ENCODE measurements around the gene CDH12.

Gene CDH12

DNA sequence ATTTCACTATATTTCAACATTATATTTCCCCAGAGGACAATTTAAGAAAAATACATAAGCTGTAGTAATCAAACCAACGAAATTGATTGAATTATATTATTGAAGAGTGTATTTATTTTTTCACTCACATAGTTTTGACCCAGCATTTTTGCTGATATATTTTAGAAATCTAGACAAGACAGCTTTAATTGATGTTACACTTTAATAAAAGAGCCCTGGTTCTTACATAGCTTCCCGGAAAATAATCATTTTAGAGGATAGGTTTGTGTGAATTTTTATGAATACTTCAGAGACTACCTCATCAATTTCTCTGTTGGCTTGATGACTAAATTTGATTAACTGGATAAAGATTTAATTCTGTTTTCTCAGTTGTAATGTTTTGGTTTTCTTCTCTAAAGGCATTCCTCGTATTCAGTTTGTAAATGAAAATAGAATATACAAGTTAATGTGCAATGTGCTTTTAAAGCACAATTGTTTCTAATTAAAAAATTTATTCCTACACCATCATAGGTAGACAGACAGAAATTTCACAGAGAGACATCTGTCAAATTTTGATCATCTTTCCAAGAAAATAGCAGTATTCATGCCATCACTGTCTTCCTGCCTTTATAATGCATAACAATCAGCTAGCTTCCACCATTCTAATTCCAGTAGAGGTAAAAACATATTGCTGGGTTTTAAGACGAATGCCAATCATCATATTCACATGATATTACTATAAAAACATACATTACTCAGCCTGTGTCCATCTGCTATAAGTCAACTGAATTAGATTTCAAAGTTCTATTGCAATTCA is 441.4 kb downstream of the CDH12 start:
- H4K91ac ChIP-seq (ENCODE audit: low read depth, low read length), result no peak overlapping the region
- no peak overlapping the region for H2AK5ac ChIP-seq (ENCODE audit: low read length)
- WGBS (ENCODE audit: extremely low coverage, insufficient coverage, insufficient read length), result no CpG with 5 or more reads among the region's 4 CpGs
- H3K4me3 ChIP-seq (ENCODE audit: low read depth, low read length), result no peak overlapping the region
- no peak overlapping the region for H3K14ac ChIP-seq (ENCODE audit: low read length)
- H3K4me1 ChIP-seq (ENCODE audit: control insufficient read depth in 1 of 2, insufficient read depth in 2 of 2, low read length in 2 of 2), result no peaks in the 10 kb centered on the region
- no peak overlapping the region for H3K18ac ChIP-seq (ENCODE audit: low read length)
- H3K36me3 ChIP-seq (ENCODE audit: control insufficient read depth in 1 of 2, insufficient read depth in 2 of 2, low read length in 2 of 2), result no peaks in the 10 kb centered on the region
- no peak overlapping the region for H2BK12ac ChIP-seq (ENCODE audit: low read length)
- H3K4me2 ChIP-seq (ENCODE audit: low read length), result no peak overlapping the region
- no peak overlapping the region for H4K8ac ChIP-seq (ENCODE audit: low read depth, low read length)
- H4K12ac ChIP-seq (ENCODE audit: low read depth, low read length), result no peak overlapping the region
- H3K79me1 ChIP-seq (ENCODE audit: low read length), result no peaks in the 10 kb centered on the region
- no peak overlapping the region for H3K23ac ChIP-seq (ENCODE audit: low read length)
- H2BK5ac ChIP-seq (ENCODE audit: low read depth, low read length, poor library complexity), result no peak overlapping the region
- no peak overlapping the region for H3K9ac ChIP-seq (ENCODE audit: low read length)
- H2BK120ac ChIP-seq (ENCODE audit: insufficient read depth, low read length, poor library complexity), result no peak overlapping the region
- H3K27me3 ChIP-seq (ENCODE audit: insufficient read depth, low read length), result no peaks in the 10 kb centered on the region
- H3K79me2 ChIP-seq (ENCODE audit: control insufficient read depth, insufficient read depth, low read length, poor library complexity), result no peaks in the 10 kb centered on the region
- DNase-seq, result no peak
- no peak overlapping the region for H2AFZ ChIP-seq (ENCODE audit: insufficient read depth, low read length, poor library complexity)
- no peak overlapping the region for H3K27ac ChIP-seq (ENCODE audit: low read depth, low read length)
- no peak overlapping the region for H3K4ac ChIP-seq (ENCODE audit: low read depth, low read length)
- H3K9me3 ChIP-seq (ENCODE audit: insufficient read depth, low read depth, low read length), result no peaks in the 10 kb centered on the region

DNA sequence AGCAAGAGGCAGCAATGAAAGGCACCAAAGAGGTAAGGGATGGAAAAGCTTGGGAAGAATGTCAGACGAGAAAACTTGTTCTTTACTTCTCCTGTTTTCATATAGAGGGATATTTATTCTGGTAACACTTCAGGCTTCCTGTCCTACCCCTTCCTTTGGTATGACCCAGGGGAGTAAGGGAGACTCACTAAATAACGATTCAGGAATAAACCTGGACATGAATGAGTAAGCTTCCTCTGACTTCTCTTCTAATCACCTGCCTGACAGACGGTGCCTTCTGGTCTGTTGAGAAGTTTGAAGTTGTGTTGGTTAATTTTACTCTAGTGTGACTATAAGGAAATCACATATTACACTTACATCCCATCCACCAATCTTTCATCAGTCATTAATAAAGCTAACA is 461.2 kb downstream of the CDH12 start:
- Histone ChIP-seq H3K36me3 (ENCODE audit: control insufficient read depth in 1 of 2, insufficient read depth in 2 of 2, low read length in 2 of 2) (no peaks in the 10 kb centered on the region), H3K79me1 (ENCODE audit: low read length) (no peaks in the 10 kb centered on the region), H2AFZ (ENCODE audit: insufficient read depth, low read length, poor library complexity) (no peak overlapping the region), H3K14ac (ENCODE audit: low read length) (no peak overlapping the region), H3K9ac (ENCODE audit: low read length) (no peak overlapping the region), H2BK120ac (ENCODE audit: insufficient read depth, low read length, poor library complexity) (no peak overlapping the region), H3K4ac (ENCODE audit: low read depth, low read length) (no peak overlapping the region), H3K27ac (ENCODE audit: low read depth, low read length) (no peak overlapping the region), H4K8ac (ENCODE audit: low read depth, low read length) (no peak overlapping the region), H3K18ac (ENCODE audit: low read length) (no peak overlapping the region), H3K27me3 (ENCODE audit: insufficient read depth, low read length) (no peaks in the 10 kb centered on the region), H2AK5ac (ENCODE audit: low read length) (no peak overlapping the region), H4K12ac (ENCODE audit: low read depth, low read length) (no peak overlapping the region), H3K23ac (ENCODE audit: low read length) (no peak overlapping the region), H3K4me1 (ENCODE audit: control insufficient read depth in 1 of 2, insufficient read depth in 2 of 2, low read length in 2 of 2) (no peaks in the 10 kb centered on the region), H3K4me2 (ENCODE audit: low read length) (no peak overlapping the region), H3K79me2 (ENCODE audit: control insufficient read depth, insufficient read depth, low read length, poor library complexity) (no peaks in the 10 kb centered on the region), H3K4me3 (ENCODE audit: low read depth, low read length) (no peak overlapping the region), H3K9me3 (ENCODE audit: insufficient read depth, low read depth, low read length) (no peaks in the 10 kb centered on the region), H2BK5ac (ENCODE audit: low read depth, low read length, poor library complexity) (no peak overlapping the region), H4K91ac (ENCODE audit: low read depth, low read length) (no peak overlapping the region), H2BK12ac (ENCODE audit: low read length) (no peak overlapping the region)
- DNase-seq, result no peak
- WGBS (ENCODE audit: extremely low coverage, insufficient coverage, insufficient read length), result no CpG with 5 or more reads among the region's 3 CpGs

DNA sequence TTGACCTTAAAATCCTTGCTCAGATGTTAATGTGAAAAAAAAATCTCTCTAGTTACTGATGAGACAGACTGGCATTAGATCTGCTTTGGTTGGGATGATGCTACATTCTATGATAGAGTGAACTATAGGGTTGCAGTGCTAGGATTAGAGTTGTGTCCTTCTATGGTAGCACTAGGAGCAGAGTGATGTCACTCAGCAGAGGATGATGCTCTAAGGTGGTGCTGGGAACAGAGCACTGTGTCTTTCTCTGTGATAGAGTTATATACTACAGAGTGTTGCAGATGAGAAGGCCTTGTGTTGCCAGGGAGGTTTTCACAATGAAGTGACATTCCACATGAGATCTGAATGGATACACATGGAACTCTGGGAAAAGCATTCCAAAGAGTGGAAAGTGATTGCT is 462.3 kb downstream of the CDH12 start:
- no peaks in the 10 kb centered on the region for H3K79me2 ChIP-seq (ENCODE audit: control insufficient read depth, insufficient read depth, low read length, poor library complexity)
- no peak overlapping the region for H2AFZ ChIP-seq (ENCODE audit: insufficient read depth, low read length, poor library complexity)
- H3K4ac ChIP-seq (ENCODE audit: low read depth, low read length), result no peak overlapping the region
- no peak overlapping the region for H4K8ac ChIP-seq (ENCODE audit: low read depth, low read length)
- no peak overlapping the region for H3K4me2 ChIP-seq (ENCODE audit: low read length)
- H3K27ac ChIP-seq (ENCODE audit: low read depth, low read length), result no peak overlapping the region
- no peak overlapping the region for H2BK5ac ChIP-seq (ENCODE audit: low read depth, low read length, poor library complexity)
- H3K18ac ChIP-seq (ENCODE audit: low read length), result no peak overlapping the region
- no peaks in the 10 kb centered on the region for H3K9me3 ChIP-seq (ENCODE audit: insufficient read depth, low read depth, low read length)
- no peak overlapping the region for H4K91ac ChIP-seq (ENCODE audit: low read depth, low read length)
- H2BK12ac ChIP-seq (ENCODE audit: low read length), result no peak overlapping the region
- H3K79me1 ChIP-seq (ENCODE audit: low read length), result no peaks in the 10 kb centered on the region
- DNase-seq, result no peak
- H3K27me3 ChIP-seq (ENCODE audit: insufficient read depth, low read length), result no peaks in the 10 kb centered on the region
- H3K4me3 ChIP-seq (ENCODE audit: low read depth, low read length), result no peak overlapping the region
- H3K14ac ChIP-seq (ENCODE audit: low read length), result no peak overlapping the region
- no peak overlapping the region for H2AK5ac ChIP-seq (ENCODE audit: low read length)
- no peak overlapping the region for H4K12ac ChIP-seq (ENCODE audit: low read depth, low read length)
- H2BK120ac ChIP-seq (ENCODE audit: insufficient read depth, low read length, poor library complexity), result no peak overlapping the region
- H3K4me1 ChIP-seq (ENCODE audit: control insufficient read depth in 1 of 2, insufficient read depth in 2 of 2, low read length in 2 of 2), result no peaks in the 10 kb centered on the region
- H3K23ac ChIP-seq (ENCODE audit: low read length), result no peak overlapping the region
- H3K9ac ChIP-seq (ENCODE audit: low read length), result no peak overlapping the region
- H3K36me3 ChIP-seq (ENCODE audit: control insufficient read depth in 1 of 2, insufficient read depth in 2 of 2, low read length in 2 of 2), result no peaks in the 10 kb centered on the region

DNA sequence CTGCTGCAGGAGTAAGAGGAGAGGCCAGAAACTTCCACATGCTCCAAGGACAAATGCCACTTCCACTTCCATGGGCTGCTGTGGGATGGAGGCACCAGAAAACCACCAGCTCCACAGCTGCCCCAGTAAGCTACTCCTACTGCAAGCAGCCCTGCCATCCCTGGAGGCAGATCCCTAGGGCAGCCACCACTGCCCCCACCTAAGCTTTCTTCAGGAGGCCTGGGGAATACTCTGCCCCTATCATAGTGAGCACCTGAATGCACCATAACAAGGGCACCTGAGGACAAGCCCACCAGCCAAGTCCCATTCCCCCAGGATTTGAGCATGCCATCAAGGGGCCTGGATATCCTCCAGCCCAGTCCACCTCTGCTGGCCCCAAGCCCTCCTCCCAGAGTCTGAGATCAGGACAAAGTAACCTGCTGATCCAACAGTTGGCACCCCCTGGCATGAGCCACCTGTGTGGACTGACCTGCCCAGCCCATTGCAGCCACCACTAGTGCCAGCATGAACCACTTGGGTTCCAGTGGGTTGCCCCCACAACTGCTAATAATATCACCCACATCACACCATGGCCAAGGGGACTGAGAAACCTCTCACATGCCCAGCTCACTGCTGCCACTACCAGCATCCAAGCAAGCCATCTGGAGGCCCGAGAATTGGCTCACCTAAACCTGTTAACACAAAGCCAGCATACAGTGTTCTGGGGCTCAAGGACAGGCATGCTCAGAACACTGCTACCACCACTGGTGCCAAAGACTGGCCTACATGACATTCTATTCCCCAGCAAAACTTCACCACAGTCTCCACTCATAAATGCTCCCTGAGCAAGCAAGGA is 480.1 kb downstream of the CDH12 start:
- no peak overlapping the region for H2AFZ ChIP-seq (ENCODE audit: insufficient read depth, low read length, poor library complexity)
- WGBS (ENCODE audit: extremely low coverage, insufficient coverage, insufficient read length), result no CpG with 5 or more reads among the region's 1 CpG
- H3K9me3 ChIP-seq (ENCODE audit: insufficient read depth, low read depth, low read length), result no peaks in the 10 kb centered on the region
- H4K8ac ChIP-seq (ENCODE audit: low read depth, low read length), result no peak overlapping the region
- H3K36me3 ChIP-seq (ENCODE audit: control insufficient read depth in 1 of 2, insufficient read depth in 2 of 2, low read length in 2 of 2), result no peaks in the 10 kb centered on the region
- no peak overlapping the region for H2BK12ac ChIP-seq (ENCODE audit: low read length)
- no peak overlapping the region for H3K27ac ChIP-seq (ENCODE audit: low read depth, low read length)
- no peak overlapping the region for H3K9ac ChIP-seq (ENCODE audit: low read length)
- no peak overlapping the region for H2AK5ac ChIP-seq (ENCODE audit: low read length)
- no peaks in the 10 kb centered on the region for H3K4me1 ChIP-seq (ENCODE audit: control insufficient read depth in 1 of 2, insufficient read depth in 2 of 2, low read length in 2 of 2)
- no peak overlapping the region for H4K91ac ChIP-seq (ENCODE audit: low read depth, low read length)
- no peak overlapping the region for H3K18ac ChIP-seq (ENCODE audit: low read length)
- no peak overlapping the region for H2BK120ac ChIP-seq (ENCODE audit: insufficient read depth, low read length, poor library complexity)
- H4K12ac ChIP-seq (ENCODE audit: low read depth, low read length), result no peak overlapping the region
- peaks cover 2% of the 10 kb centered on the region for H3K79me2 ChIP-seq (ENCODE audit: control insufficient read depth, insufficient read depth, low read length, poor library complexity)
- H2BK5ac ChIP-seq (ENCODE audit: low read depth, low read length, poor library complexity), result no peak overlapping the region
- H3K23ac ChIP-seq (ENCODE audit: low read length), result no peak overlapping the region
- H3K4me3 ChIP-seq (ENCODE audit: low read depth, low read length), result no peak overlapping the region
- H3K4ac ChIP-seq (ENCODE audit: low read depth, low read length), result no peak overlapping the region
- H3K4me2 ChIP-seq (ENCODE audit: low read length), result no peak overlapping the region
- H3K27me3 ChIP-seq (ENCODE audit: insufficient read depth, low read length), result no peaks in the 10 kb centered on the region
- DNase-seq, result no peak
- H3K79me1 ChIP-seq (ENCODE audit: low read length), result no peaks in the 10 kb centered on the region
- no peak overlapping the region for H3K14ac ChIP-seq (ENCODE audit: low read length)

All from trophoblast cell (in vitro differentiated cells and primary cell).